OCI-M1 (cell line): ENCODE results near the gene KBTBD3.
"Not testable (repeated sequence)": the region's sequence is repeated elsewhere in the genome, so short reads cannot be mapped to it uniquely, and the experiment has no call there.

Source experiments
- DNase-seq: peaks from one replicate; lab custom pipeline; 2025; lab: John Stamatoyannopoulos, UW

The KBTBD3 gene

DNA sequence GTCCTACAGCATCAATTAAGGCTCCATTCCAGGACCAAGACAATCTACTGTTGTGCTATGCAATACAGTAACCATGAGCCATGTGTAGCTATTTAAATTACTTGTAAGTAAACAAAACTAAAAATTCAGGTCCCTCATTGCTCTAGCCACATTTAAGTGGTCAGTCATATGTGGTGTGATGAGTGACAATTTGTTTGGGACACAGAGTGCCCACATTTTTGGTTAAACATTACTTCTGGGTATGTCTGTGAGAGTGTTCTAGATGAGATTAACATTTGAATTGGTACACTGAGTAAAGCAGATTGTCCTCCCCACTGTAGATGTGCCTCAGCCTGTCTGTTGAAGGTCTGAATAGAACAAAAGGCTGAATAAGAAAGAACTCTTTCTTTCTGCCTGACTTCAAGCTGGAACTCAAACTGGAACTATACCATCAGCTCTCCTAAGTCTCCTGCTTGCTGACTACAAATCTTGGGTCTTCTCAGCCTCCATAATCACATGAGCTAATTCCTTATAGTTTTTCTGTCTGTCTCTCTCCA lies 15.8 kb downstream of the KBTBD3 start:
- DNase-seq, result no peak

DNA sequence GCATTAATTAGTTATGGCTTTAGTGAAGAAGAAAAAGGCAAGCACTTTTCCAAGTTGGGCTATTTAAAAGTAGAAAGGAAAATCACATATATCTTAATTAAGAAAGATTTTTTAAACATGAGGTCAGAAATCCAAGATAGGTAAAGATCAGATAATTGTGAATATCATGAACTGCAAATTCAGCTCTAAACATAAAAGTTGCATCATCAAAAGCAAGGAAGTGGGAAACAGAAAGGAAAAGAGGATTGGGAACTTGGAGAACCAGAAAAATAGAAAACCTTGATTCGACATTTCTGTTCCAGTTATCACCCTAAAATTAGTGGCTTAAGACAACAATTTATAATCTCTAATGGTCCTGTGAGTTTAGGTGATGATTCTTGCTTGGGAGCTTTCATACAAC lies 17.5 kb downstream of the KBTBD3 start:
- DNase-seq, result no peak

DNA sequence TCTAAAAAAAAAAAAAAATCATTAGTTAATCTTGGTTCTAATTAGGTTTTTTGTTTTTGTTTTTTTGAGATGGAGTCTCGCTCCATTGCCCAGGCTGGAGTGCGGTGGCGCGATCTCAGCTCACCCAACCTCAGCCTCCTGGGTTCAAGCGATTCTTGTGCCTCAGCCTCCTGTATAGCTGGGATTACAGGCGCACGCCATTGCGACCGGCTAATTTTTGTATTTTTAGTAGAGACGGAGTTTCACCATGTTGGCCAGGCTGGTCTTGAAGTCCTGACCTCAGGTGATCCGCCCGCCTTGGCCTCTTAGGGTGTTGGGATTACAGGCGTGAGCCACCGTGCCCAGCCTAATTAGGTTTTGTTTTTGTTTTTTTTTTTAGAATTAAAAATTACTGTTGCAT lies 18.8 kb downstream of the KBTBD3 start:
- not testable (repeated sequence) for DNase-seq

DNA sequence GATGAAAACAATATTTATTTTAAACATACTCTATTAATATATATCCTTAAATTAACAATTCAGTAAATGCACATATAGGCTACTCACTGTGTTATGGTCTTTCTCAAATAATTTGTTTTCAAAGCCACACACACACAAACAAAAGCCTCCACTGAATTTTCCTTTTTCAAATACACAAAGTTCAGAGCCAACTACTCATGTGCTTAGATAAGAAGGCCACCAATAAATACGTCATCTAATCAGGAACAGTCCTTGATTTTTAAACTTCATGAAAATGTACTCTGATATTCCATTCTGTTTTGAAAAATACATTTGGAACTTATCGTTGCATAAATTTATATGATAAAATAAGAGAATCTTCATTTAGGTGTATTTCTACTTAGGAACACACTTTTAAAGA lies 26.0 kb downstream of the KBTBD3 start:
- DNase-seq, result no peak

DNA sequence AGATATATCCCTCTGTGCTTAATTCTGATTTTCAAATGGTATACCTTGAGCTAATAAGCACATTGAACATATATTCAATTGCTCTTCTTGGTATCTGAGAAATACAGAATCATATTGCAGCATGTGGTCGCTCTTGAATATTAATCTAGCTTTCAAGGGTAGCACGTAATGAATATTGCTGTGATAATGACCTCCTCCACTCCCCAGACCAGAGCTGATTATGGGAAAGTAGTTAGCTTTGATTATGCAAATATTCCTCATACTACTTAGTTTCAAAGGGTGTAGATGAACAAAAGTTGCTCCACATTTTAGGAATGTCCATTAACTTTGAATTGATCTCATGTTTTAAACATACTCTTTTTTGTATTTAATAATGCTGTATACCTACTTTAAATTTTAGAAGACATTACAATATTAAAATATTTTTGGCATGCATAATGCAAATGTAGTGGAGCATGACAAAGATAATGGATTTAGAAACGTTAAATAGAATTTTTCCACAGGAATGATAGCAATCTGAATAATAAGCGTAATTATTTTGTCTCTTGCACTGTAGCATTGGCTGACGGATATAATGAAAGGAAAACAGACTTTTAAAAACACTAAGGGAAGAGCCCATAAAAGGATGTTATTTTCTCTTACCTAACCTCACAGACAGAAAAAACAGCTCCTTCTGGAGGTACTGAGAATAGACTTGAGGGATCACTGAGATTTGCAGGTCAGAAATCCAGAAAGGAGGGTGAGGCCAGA lies 27.2 kb downstream of the KBTBD3 start:
- no peak for DNase-seq

GRCh38 chr11:106047631-106048030 lies 29.5 kb downstream of the KBTBD3 start:
- no peak for DNase-seq

GRCh38 chr11:106043540-106043939 lies 33.6 kb downstream of the KBTBD3 start:
- DNase-seq, result no peak

GRCh38 chr11:106032861-106033260 lies 44.3 kb downstream of the KBTBD3 start:
- DNase-seq, result no peak

DNA sequence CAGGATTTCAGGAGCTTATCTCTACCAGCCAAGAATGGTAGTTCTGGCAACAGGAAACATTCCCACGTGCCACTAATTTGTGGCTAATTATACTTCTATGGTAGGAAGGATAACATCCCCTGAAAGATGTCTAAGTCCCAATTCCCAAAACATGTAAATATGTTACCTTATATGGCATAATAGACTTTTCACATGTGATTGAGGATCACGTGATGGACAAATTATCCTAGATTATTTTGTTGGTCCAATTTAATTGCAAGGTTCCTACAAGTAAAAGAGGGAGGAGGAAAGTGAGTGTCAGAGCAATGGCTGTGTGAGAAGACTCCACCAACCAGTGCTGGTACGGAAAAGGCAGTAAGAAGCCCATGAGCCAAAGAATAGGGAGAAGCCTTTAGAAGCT lies 45.2 kb downstream of the KBTBD3 start:
- no peak for DNase-seq

- DNase-seq, result no peak
These were observed 45.8 kb downstream of the KBTBD3 start for GRCh38 chr11:106031202-106031810.

GRCh38 chr11:106030609-106031008 lies 46.5 kb downstream of the KBTBD3 start:
- no peak for DNase-seq

DNA sequence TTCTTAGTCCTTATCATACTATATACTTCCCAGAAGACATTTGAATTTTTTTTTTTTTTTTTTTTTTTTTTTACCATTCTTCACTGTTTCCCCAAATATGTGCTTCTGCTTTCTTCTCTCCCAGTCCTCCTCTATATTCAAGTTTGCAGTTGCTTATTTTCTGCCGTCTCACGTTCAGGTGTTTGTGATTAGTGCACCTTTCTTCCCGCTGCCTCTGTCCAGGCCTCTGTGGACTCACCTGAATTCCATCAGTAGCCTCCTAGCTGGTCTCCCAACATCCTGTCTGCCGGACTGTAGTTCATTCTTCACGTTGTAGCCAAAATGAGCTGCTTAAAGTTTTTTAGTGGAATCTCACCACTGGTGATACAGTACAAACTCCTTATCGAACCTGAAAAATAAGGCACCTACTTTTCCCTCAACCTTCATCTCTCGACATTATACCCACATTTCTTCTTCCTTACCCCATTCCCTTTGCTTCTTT lies 54.3 kb downstream of the KBTBD3 start:
- no peak for DNase-seq

DNA sequence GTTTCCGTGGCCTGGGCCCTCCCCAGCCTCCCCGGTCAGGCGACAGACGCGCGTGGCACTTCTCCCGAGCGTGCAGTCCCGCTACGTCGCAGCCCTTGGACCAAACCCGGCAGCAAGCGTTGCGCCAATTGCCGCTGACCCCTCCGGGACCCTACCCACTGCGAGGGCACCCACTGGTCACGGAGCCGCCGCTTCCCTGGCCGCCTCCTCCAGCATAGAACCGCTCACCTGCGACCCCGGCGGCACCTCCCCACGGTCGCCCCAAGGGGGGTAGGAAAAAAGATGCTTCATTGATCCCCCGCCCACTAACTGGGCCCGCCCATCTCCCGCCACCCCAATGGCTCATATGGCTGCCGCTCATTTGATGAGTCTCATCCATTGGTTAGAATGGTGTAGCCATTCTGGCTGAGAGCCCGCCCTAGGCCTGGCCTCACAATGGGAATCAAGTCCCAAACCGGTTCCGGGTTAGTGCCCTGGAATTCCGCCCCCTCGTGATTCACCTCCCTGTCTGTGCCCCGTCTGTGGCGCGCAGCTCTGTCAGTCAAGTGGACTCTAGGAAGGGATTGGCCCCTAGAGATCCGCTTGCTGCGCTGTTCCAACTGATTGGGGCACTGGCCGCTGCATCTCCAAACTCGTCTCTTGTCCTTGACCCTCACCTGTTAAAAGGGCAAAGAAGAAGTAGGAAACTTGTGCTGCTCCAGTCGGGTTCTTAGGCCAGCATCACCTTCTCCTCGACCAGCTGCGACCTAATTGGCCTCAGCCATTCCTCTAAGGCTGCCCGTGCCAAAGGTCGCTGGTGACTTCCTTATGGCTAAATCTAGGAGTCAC lies 55.0 kb downstream of the KBTBD3 start, which contains the start of gene MSANTD4:
Gene MSANTD4 (minus strand): TSS at position 274 of the 828 bp plus-strand sequence. CDS start 11,323 bp downstream, outside the sequence.
- DNase-seq, result peak; percentile 90

DNA sequence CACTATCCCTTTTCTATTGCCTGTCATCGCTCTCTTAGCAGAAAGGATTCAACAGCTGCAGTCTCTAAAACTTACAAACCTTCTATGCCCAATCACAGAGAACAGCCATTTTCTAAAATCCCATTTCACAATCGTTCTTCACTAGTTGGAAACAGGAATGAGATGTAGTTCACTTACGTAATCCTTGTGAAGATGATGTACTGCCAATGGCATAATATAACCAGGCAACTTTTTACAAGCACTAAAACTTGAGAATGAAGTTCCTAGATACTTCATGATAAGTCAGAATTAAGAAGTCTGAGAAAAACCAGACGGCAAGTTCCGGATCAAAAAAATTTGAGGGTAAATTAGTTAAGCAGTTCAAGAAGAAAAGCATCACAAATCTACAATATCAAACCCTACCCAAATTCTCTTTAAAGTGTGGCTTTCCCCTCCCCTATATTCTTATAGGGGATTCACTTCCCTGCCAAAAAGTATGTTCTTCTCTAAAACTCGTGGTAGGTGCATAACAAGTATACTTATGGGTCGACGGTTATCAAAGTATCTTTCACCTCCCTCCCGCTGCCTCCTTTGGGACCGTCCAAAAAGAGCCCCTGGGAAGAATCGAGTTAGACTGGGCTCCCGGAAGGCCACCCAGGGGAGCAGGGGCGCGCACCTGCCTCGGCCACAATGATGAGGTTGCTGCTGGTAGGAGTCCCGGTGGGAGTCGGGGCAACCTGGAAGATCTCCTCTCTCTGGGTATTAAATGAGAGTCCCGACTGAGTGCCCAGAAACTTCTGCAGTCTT lies 55.8 kb downstream of the KBTBD3 start:
- peak; percentile 5 for DNase-seq

GRCh38 chr11:106017093-106017492 lies 60.1 kb downstream of the KBTBD3 start:
- DNase-seq, result no peak

- DNase-seq, result no peak
These were observed 62.1 kb downstream of the KBTBD3 start for GRCh38 chr11:106015066-106015465.

GRCh38 chr11:106014620-106015019 lies 62.5 kb downstream of the KBTBD3 start:
- no peak for DNase-seq

DNA sequence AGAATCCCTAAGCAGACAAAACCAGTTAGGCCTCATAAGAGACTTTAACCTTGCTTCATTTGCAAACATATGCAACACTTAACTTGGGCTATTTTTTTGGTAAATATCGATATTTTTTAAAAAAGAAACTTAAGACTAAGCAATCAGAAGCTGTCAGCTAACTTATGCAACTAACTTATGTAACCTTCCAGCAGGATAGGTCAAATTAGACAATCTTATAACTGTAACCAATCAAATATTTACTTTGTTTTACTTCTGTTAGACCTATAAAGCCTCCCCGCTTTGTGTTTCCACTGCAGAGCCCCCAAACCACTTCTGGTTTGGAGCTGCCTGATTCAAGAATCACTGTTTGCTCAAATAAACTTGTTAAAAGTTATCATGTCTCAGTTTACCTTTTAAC lies 63.1 kb downstream of the KBTBD3 start:
- DNase-seq, result no peak

DNA sequence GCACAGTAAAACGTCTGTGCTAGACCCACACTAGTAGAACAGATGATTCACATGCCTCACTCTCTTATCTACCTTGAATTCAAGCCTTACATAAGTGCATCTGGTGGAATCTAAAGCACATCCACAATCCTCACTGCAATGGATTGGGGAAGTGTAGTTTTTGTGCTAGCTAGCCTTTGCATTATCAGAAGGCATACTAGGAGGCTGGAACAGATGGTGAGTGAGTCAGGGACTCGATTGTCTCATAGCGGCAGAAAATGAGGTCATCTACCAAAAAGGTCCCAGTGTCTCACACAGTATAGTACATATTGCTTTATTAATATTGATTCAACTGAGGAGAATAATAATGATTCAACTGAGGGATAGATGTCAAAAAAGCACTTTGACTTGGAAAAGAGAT lies 64.4 kb downstream of the KBTBD3 start:
- peak; percentile 19 for DNase-seq

DNA sequence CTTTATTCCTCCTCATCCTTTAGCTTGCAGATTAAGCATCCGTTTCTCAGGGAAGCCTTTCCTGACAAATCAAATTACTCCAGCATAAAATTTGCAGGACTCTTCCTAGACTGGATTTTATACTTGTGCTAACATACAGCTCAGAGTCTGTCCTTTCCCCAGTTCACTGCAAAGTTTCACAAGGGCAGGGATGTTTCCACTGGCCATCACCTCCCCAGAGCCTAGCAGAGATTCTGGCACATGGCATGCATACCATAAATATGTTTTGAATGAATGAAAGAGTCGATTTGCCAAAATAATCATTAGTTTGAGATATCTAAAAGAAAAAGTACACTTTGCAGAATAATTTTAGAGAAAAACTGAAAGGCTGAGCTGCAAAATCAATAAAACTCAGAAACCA lies 65.7 kb downstream of the KBTBD3 start:
- no peak for DNase-seq

DNA sequence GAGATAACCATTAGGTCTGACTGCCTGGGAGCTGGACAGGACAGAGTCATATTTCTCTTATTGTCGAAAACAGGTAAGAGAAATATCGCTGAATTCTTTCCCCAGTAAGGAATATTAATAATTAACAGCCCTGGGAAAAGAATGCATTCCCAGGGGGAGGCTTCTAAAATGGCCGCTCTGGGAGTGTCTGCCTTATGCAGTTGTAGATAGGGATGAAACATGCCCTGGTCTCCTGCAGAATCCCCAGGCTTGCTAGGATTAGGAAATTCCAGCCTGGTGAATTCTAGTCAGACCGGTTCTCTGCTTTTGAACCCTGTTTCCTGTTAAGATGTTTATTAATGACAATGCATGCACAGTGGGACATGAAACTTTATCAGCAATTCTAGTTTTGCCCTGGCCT lies 74.1 kb downstream of the KBTBD3 start:
- DNase-seq, result not testable (repeated sequence)
